GM12878 (cell line): ENCODE data around the gene TSBP1. TPM values are rescaled to one million over a fixed set of nuclear protein-coding genes. Genes with fewer than 3 reads are reported as not detected.

ENCODE experiments used
- ATAC-seq: fragments of 200-7000 bp; cut with Tn5 transposase; 3 replicates; pipeline ENCODE4 v1.9.1; 2020; ENCODE audit warnings: mild to moderate bottlenecking, moderate library complexity
- BruUV-seq: library from RNA; stranded (reverse); fragments of 400-500 nt; replicated peaks from 2 replicates; lab custom pipeline; 2021; lab: Mats Ljungman, UMichigan
- CTCF ChIA-PET: fragments of 300-600 bp; sonication (Branson Sonifier 250); formaldehyde crosslinking; extraction: SDS; loops from one replicate; lab custom pipeline; 2021; ENCODE audit warnings: inconsistent platforms; lab: Yijun Ruan, JAX
- POLR2A ChIA-PET: fragments of 350-600 bp; formaldehyde crosslinking; extraction: SDS; loops from one replicate; lab custom pipeline; 2021; ENCODE audit warnings: inconsistent platforms; lab: Charles Lee
- RAD21 ChIA-PET: fragments of 300-600 bp; sonication (Branson Sonifier 250); formaldehyde crosslinking; loops from one replicate; lab custom pipeline; 2023; ENCODE audit warnings: antibody characterized with exemption; ENCODE audit not compliant: unreplicated experiment; lab: Charles Lee
- SMC1A ChIA-PET: fragments of 300-600 bp; sonication (Branson Sonifier 250); formaldehyde crosslinking; loops from one replicate; lab custom pipeline; 2023; ENCODE audit not compliant: unreplicated experiment, uncharacterized antibody; lab: Charles Lee
- DNase-seq: peaks from one replicate; pipeline ENCODE4 v3.0.0-alpha.2; 2011; ENCODE audit warnings: low read depth, low spot score
- FAIRE-seq: peaks from 3 replicates; lab custom pipeline; 2011; peaks lifted over from hg19 to GRCh38; lab: Jason Lieb, UNC
- H2AFZ ChIP-seq: 2 replicates; pipeline ENCODE4 v1.6.0; 2011; ENCODE audit warnings: low read depth, low read length, control low read depth; ENCODE audit not compliant: control insufficient read depth
- H3K27ac ChIP-seq: 2 replicates; pipeline ENCODE4 v1.5.1; 2011; ENCODE audit warnings: control low read depth; ENCODE audit not compliant: control insufficient read depth, insufficient read depth
- H3K27me3 ChIP-seq, 2 experiments: replicated peaks in 1 of 2; 2 replicates each; pipeline versions ENCODE4 v1.6.0 to v1.6.1; 2011; ENCODE audit warnings: low read length in 1 of 2; ENCODE audit not compliant: control insufficient read depth in 2 of 2, insufficient read depth in 2 of 2
- H3K36me3 ChIP-seq, 2 experiments: 2 replicates each; pipeline ENCODE4 v1.5.1; 2011; ENCODE audit warnings: low read length in 1 of 2; ENCODE audit not compliant: control insufficient read depth in 2 of 2, insufficient read depth in 2 of 2
- H3K4me1 ChIP-seq: 2 replicates; pipeline ENCODE4 v1.6.1; 2011; ENCODE audit warnings: mild to moderate bottlenecking, low read length, moderate library complexity, mixed read lengths; ENCODE audit not compliant: control insufficient read depth, insufficient read depth
- H3K4me2 ChIP-seq: 2 replicates; pipeline ENCODE4 v1.6.0; 2011; ENCODE audit warnings: control low read depth; ENCODE audit not compliant: control insufficient read depth, insufficient read depth
- H3K4me3 ChIP-seq: fragments of 200-600 bp; sonication (generic); 2 replicates; pipeline ENCODE4 v1.5.1; 2016
- H3K79me2 ChIP-seq: 2 replicates; pipeline ENCODE4 v1.6.0; 2011; ENCODE audit warnings: low read length; ENCODE audit not compliant: control insufficient read depth, insufficient read depth
- H3K9ac ChIP-seq: 2 replicates; pipeline ENCODE4 v1.8.0; 2011; ENCODE audit warnings: low read length, control low read depth, mixed read lengths; ENCODE audit not compliant: control insufficient read depth, insufficient read depth
- H3K9me3 ChIP-seq: replicated peaks from 3 replicates; pipeline ENCODE4 v1.5.1; 2011; ENCODE audit warnings: mild to moderate bottlenecking, low read length; ENCODE audit not compliant: control insufficient read depth, insufficient read depth
- H4K20me1 ChIP-seq: 2 replicates; pipeline ENCODE4 v1.6.0; 2011; ENCODE audit not compliant: control insufficient read depth, insufficient read depth
- BACH1 ChIP-seq: fragments of 450-650 bp; IDR thresholded peaks from 2 replicates; pipeline ENCODE4 v1.6.1; 2017; ENCODE audit warnings: mild to moderate bottlenecking, borderline replicate concordance
- CBX3 ChIP-seq: fragments of 200-600 bp; sonication (generic); IDR thresholded peaks from 2 replicates; pipeline ENCODE4 v1.6.1; 2016; ENCODE audit warnings: low read depth, borderline replicate concordance
- IRF5 ChIP-seq: fragments of 450-650 bp; IDR thresholded peaks from 2 replicates; pipeline ENCODE4 v1.6.1; 2017; ENCODE audit warnings: borderline replicate concordance
- JUND ChIP-seq: IDR thresholded peaks from 2 replicates; pipeline ENCODE4 v1.6.1; 2012; ENCODE audit warnings: low read depth, mild to moderate bottlenecking, low read length, improper control_type of control experiment, moderate library complexity
- KDM1A ChIP-seq: fragments of 200-600 bp; sonication (generic); IDR thresholded peaks from 2 replicates; pipeline ENCODE4 v1.6.1; 2016; ENCODE audit warnings: borderline replicate concordance
- WGBS: methylation state at CpG from one replicate; pipeline ENCODE4 v1.1.6; 2016; ENCODE audit warnings: low lambda C conversion rate; ENCODE audit not compliant: insufficient replicate concordance, insufficient coverage; ENCODE audit errors: missing lambda C conversion rate; 5-methylcytosine and 5-hydroxymethylcytosine counted together
- in situ Hi-C: fragments of 300-500 bp; cut with MboI; formaldehyde crosslinking; loops from 9 replicates; pipeline ENCODE4 v1.14.3; 2018; ENCODE audit warnings: mixed read lengths
- intact Hi-C: fragments of 100-400 bp; cut with micrococcal nuclease; formaldehyde crosslinking; loops from one replicate; pipeline ENCODE4 v1.14.2; 2022; ENCODE audit not compliant: unreplicated experiment
- polyA plus RNA-seq, 11 experiments: library from polyadenylated mRNA; depleted of rRNA in 4 of 11; unstranded in 6 of 11; stranded (reverse) in 5 of 11; fragments of >200 nt; fragmentation: Nextera tagmentation in 4 of 11; fragmentation: Illumina TruSeq in 1 of 11; extraction: Ambion mirVana in 4 of 11; extraction: Trizol in 1 of 11; gene quantifications; 1 replicate in 1 of 11; 2 replicates in 10 of 11; pipeline versions ENCODE4 v1.2.1 to v1.2.3, GENCODE V29; 2011 to 2016; ENCODE audit warnings: inconsistent platforms in 2 of 11, missing spikeins in 2 of 11, low read depth in 1 of 11
- total RNA-seq, 4 experiments: library from RNA; depleted of rRNA in 3 of 4; stranded (reverse); fragments of >200 nt in 3 of 4; fragmentation: Illumina TruSeq in 1 of 4; extraction: Trizol in 1 of 4; gene quantifications; 2 replicates each; pipeline versions ENCODE4 v1.2.1 to v1.2.3, GENCODE V29; 2013 to 2021

TSBP1 gene
- total and polyA plus RNA-seq, 10 of the 15 experiments (the other 5 are each of a cell fraction or from before 2014, with no cell fraction given) = not detected

- ChIA-PET SMC1A (no interaction called here), POLR2A (no interaction called here), RAD21 (no interaction called here), CTCF (no interaction called here)
- TF ChIP-seq JUND = no peak
- no peak for TF ChIP-seq CBX3
- TF ChIP-seq KDM1A = no peak
- no peak for TF ChIP-seq BACH1
- intact Hi-C loops (no loop called here), in situ Hi-C loops (no loop called here)
- no peak for FAIRE-seq
- Histone ChIP-seq H4K20me1 (no peaks in the 10 kb centered on the region), H3K27ac (no peak overlapping the region), H3K4me2 (no peak overlapping the region), H3K9me3 (no peaks in the 10 kb centered on the region), H3K9ac (no peak overlapping the region), H3K79me2 (no peaks in the 10 kb centered on the region), H3K27me3 (no peaks in the 10 kb centered on the region), H3K4me1 (no peaks in the 10 kb centered on the region), H2AFZ (no peak overlapping the region), H3K4me3 (no peak overlapping the region), H3K36me3 (no peaks in the 10 kb centered on the region)
- no TSS peak for BruUV-seq
- DNase-seq = no peak
- no peak for ATAC-seq
- WGBS = 95% methylated on average over 2 of the region's 2 CpGs
Measured at GRCh38 chr6:32370505-32370904, 1.2 kb downstream of the TSBP1 start.

- ChIA-PET SMC1A (no interaction called here), POLR2A (interaction anchor here (0.7 kb wide), 1 partner anchor 9 kb away, joined by 3 read pairs; no protein-coding TSS in a partner anchor), RAD21 (no interaction called here), CTCF (no interaction called here)
- H4K20me1 ChIP-seq = no peaks in the 10 kb centered on the region
- in situ Hi-C loops (no loop called here), intact Hi-C loops (no loop called here)
- H3K9ac ChIP-seq = no peak overlapping the region
- no peak overlapping the region for H3K27ac ChIP-seq
- TF ChIP-seq IRF5 = no peak
- BruUV-seq = no TSS peak
- H3K9me3 ChIP-seq = no peaks in the 10 kb centered on the region
- H3K4me3 ChIP-seq = no peak overlapping the region
- no peak overlapping the region for H3K4me2 ChIP-seq
- H3K36me3 ChIP-seq = no peaks in the 10 kb centered on the region
- no peaks in the 10 kb centered on the region for H3K79me2 ChIP-seq
- WGBS = 18% methylated on average over 3 of the region's 3 CpGs
- ATAC-seq (no peak), FAIRE-seq (no peak), DNase-seq (no peak)
- H3K27me3 ChIP-seq = no peaks in the 10 kb centered on the region
- no peak overlapping the region for H2AFZ ChIP-seq
- no peaks in the 10 kb centered on the region for H3K4me1 ChIP-seq
Measured at GRCh38 chr6:32369660-32370059, 2.0 kb downstream of the TSBP1 start.
